ENCODE data around the gene TFIP11.

GRCh38 chr22:26524870-26525269 lies 12.6 kb upstream of the TFIP11 start:
- TF ChIP-seq CTCF (IDR thresholded peaks at IDR 0.05) (no peak), TCF7L2 (IDR thresholded peaks at IDR 0.05; ENCODE audit: low read depth, low read length) (no peak), REST (IDR thresholded peaks at IDR 0.05; ENCODE audit: insufficient read depth in 1 of 2, low read depth in 2 of 2, low read length in 1 of 2) (no peak)
